ENCODE measurements around the gene G6PC3. TPM values are rescaled to one million over a fixed set of nuclear protein-coding genes. Genes with fewer than 3 reads are reported as not detected.

Gene G6PC3
- total and polyA plus RNA-seq, 4 donors = 6.7 to 15.1 (median 8.3) TPM

- Histone ChIP-seq H3K27ac (ENCODE audit: low read depth in 1 of 2, low read length in 2 of 2) (no peak overlapping the region), H3K4me3 (ENCODE audit: low read depth in 1 of 3, low read length in 3 of 3) (no peak overlapping the region), H3K9ac (ENCODE audit: low read depth in 1 of 2, low read length in 2 of 2) (no peak overlapping the region), H3K4me1 (ENCODE audit: control insufficient read depth in 4 of 4, insufficient read depth in 4 of 4, low read length in 3 of 4) (peaks cover 0 to 6% (median 0%) of the 10 kb centered on the region in 4 donors), H3K27me3 (ENCODE audit: control insufficient read depth in 4 of 4, insufficient read depth in 4 of 4, low read length in 3 of 4) (no peaks in the 10 kb centered on the region), H3K9me3 (ENCODE audit: control insufficient read depth in 4 of 4, low read length in 3 of 4) (no peaks in the 10 kb centered on the region), H3K36me3 (ENCODE audit: control insufficient read depth in 4 of 4, insufficient read depth in 3 of 4, low read depth in 1 of 4, low read length in 3 of 4) (peaks cover 2 to 34% (median 24%) of the 10 kb centered on the region in 4 donors)
- no peak for DNase-seq (ENCODE audit: low spot score)
- TF ChIP-seq EGR1 (IDR thresholded peaks at IDR 0.05; ENCODE audit: low read depth in 2 of 2) = no peak
- peak; percentile 27 for TF ChIP-seq CTCF (IDR thresholded peaks at IDR 0.05; ENCODE audit: low read depth, low read length, missing input control)
- no peak for TF ChIP-seq FOXA2 (IDR thresholded peaks at IDR 0.05)
- TF ChIP-seq REST (IDR thresholded peaks at IDR 0.05) = no peak
- peak in 1 of 2 donors; percentile 49 for TF ChIP-seq RAD21 (IDR thresholded peaks at IDR 0.05)
- 76% methylated on average over 10 of the region's 10 CpGs for WGBS
Observed at GRCh38 chr17:44084131-44084538, 13.6 kb downstream of the G6PC3 start.

- Histone ChIP-seq H3K27me3 (ENCODE audit: control insufficient read depth in 4 of 4, insufficient read depth in 4 of 4, low read length in 3 of 4) (no peaks in the 10 kb centered on the region), H3K36me3 (ENCODE audit: control insufficient read depth in 4 of 4, insufficient read depth in 3 of 4, low read depth in 1 of 4, low read length in 3 of 4) (peaks cover 2 to 34% (median 24%) of the 10 kb centered on the region in 4 donors), H3K27ac (ENCODE audit: low read depth in 1 of 2, low read length in 2 of 2) (no peak overlapping the region), H3K4me3 (ENCODE audit: low read depth in 1 of 3, low read length in 3 of 3) (no peak overlapping the region), H3K4me1 (ENCODE audit: control insufficient read depth in 4 of 4, insufficient read depth in 4 of 4, low read length in 3 of 4) (peaks cover 0 to 6% (median 0%) of the 10 kb centered on the region in 4 donors), H3K9me3 (ENCODE audit: control insufficient read depth in 4 of 4, low read length in 3 of 4) (no peaks in the 10 kb centered on the region), H3K9ac (ENCODE audit: low read depth in 1 of 2, low read length in 2 of 2) (no peak overlapping the region)
- WGBS = 94% methylated on average over 7 of the region's 7 CpGs
- TF ChIP-seq ZBTB33 (IDR thresholded peaks at IDR 0.05) (no peak), FOXA1 (IDR thresholded peaks at IDR 0.05) (no peak), EGR1 (IDR thresholded peaks at IDR 0.05; ENCODE audit: low read depth in 2 of 2) (no peak), NR2F2 (IDR thresholded peaks at IDR 0.05) (no peak), RAD21 (IDR thresholded peaks at IDR 0.05) (no peak), TAF1 (conservative IDR thresholded peaks at IDR 0.05) (no peak), HNF4G (IDR thresholded peaks at IDR 0.05) (no peak), HNF4A (conservative IDR thresholded peaks at IDR 0.05) (no peak), ATF3 (IDR thresholded peaks at IDR 0.05) (no peak), REST (IDR thresholded peaks at IDR 0.05) (no peak), JUND (IDR thresholded peaks at IDR 0.05) (no peak), YY1 (IDR thresholded peaks at IDR 0.05) (no peak), MAX (IDR thresholded peaks at IDR 0.05) (no peak), RXRA (IDR thresholded peaks at IDR 0.05) (no peak), SP1 (IDR thresholded peaks at IDR 0.05) (no peak)
- DNase-seq (ENCODE audit: low spot score) = no peak
Observed at GRCh38 chr17:44084921-44085320, 14.4 kb downstream of the G6PC3 start.

All from liver (tissue), 9 donors.